K562 (cell line): ENCODE data around the gene DIAPH3. TPM values are rescaled to one million over a fixed set of nuclear protein-coding genes. Genes with fewer than 3 reads are reported as not detected.

ENCODE experiments used
- ATAC-seq: fragments of 200-7000 bp; cut with Tn5 transposase; 3 replicates; pipeline ENCODE4 v1.9.1; 2020; ENCODE audit warnings: moderate library complexity
- BruUV-seq: library from RNA; stranded (reverse); fragments of 400-500 nt; replicated peaks from 2 replicates; lab custom pipeline; 2021; lab: Mats Ljungman, UMichigan
- CTCF ChIA-PET: fragments of 300-600 bp; formaldehyde crosslinking; extraction: SDS; loops from one replicate; lab custom pipeline; 2021; ENCODE audit warnings: low intra/inter-chr PET ratio; lab: Yijun Ruan, JAX
- POLR2A ChIA-PET: fragments of 300-600, 350-650 bp; sonication (Branson Sonifier 250); formaldehyde crosslinking; extraction: SDS; loops from one replicate; lab custom pipeline; 2021; ENCODE audit warnings: antibody characterized with exemption, inconsistent platforms; lab: Yijun Ruan, JAX
- DNase-seq, 4 experiments: peaks; one replicate each; pipeline versions ENCODE4 v3.0.0 to v3.0.0-alpha.2; 2011 to 2018; ENCODE audit warnings: low spot score in 3 of 4, mixed read lengths in 3 of 4; ENCODE audit errors: extremely low read depth in 1 of 4
- FAIRE-seq: peaks from 2 replicates; lab custom pipeline; 2011; peaks lifted over from hg19 to GRCh38; lab: Jason Lieb, UNC
- H2AFZ ChIP-seq: 2 replicates; pipeline ENCODE4 v1.6.0; 2011; ENCODE audit warnings: low read depth, low read length, control low read depth, inconsistent platforms
- H3K27ac ChIP-seq: fragments of 200-600 bp; 3 replicates; pipeline ENCODE4 v1.8.0; 2011; ENCODE audit warnings: low read depth, mild to moderate bottlenecking, control low read depth, inconsistent platforms, low read length, moderate library complexity, mixed read lengths; ENCODE audit errors: extremely low read depth
- H3K27me3 ChIP-seq, 2 experiments: fragments of 300-600 bp in 1 of 2; 2 replicates in 1 of 2; 3 replicates in 1 of 2; pipeline versions ENCODE4 v1.6.0 to v1.8.0; 2011; ENCODE audit warnings: inconsistent platforms in 2 of 2, low read length in 2 of 2, mild to moderate bottlenecking in 1 of 2, mixed read lengths in 1 of 2, moderate library complexity in 1 of 2; ENCODE audit not compliant: control insufficient read depth in 2 of 2, insufficient read depth in 2 of 2
- H3K36me3 ChIP-seq: fragments of 300-600 bp; 3 replicates; pipeline ENCODE4 v1.8.0; 2011; ENCODE audit warnings: mild to moderate bottlenecking, low read length, inconsistent platforms; ENCODE audit not compliant: control insufficient read depth, insufficient read depth
- H3K4me1 ChIP-seq, 2 experiments: fragments of 200-600 bp in 1 of 2; replicated peaks in 1 of 2; 2 replicates in 1 of 2; 3 replicates in 1 of 2; pipeline versions ENCODE4 v1.5.1 to v1.8.0; 2011; ENCODE audit warnings: inconsistent platforms in 2 of 2, low read length in 2 of 2, mild to moderate bottlenecking in 1 of 2, mixed read lengths in 1 of 2, moderate library complexity in 1 of 2; ENCODE audit not compliant: control insufficient read depth in 2 of 2, insufficient read depth in 2 of 2
- H3K4me2 ChIP-seq: 2 replicates; pipeline ENCODE4 v1.6.1; 2011; ENCODE audit warnings: low read length, control low read depth, inconsistent platforms, mixed read lengths; ENCODE audit not compliant: insufficient read depth
- H3K4me3 ChIP-seq: fragments of 200-600 bp; sonication (generic), shearing (Covaris generic); 2 replicates; pipeline ENCODE4 v1.5.1; 2016; ENCODE audit warnings: control low read depth, inconsistent platforms
- H3K79me2 ChIP-seq: fragments of 200-600 bp; 3 replicates; pipeline ENCODE4 v1.8.0; 2011; ENCODE audit warnings: low read length, inconsistent platforms; ENCODE audit not compliant: control insufficient read depth, insufficient read depth
- H3K9ac ChIP-seq, 2 experiments: 2 replicates each; pipeline versions ENCODE4 v1.6.0 to v1.6.1; 2011; ENCODE audit warnings: low read depth in 2 of 2, low read length in 2 of 2, control low read depth in 1 of 2, inconsistent platforms in 1 of 2, mild to moderate bottlenecking in 1 of 2, mixed read lengths in 1 of 2; ENCODE audit not compliant: insufficient read depth in 1 of 2
- H3K9me1 ChIP-seq: one replicate; pipeline ENCODE4 v1.6.0; 2011; ENCODE audit warnings: inconsistent platforms, mild to moderate bottlenecking, low read length, moderate library complexity; ENCODE audit not compliant: control insufficient read depth, insufficient read depth
- H3K9me3 ChIP-seq: replicated peaks from 2 replicates; pipeline ENCODE4 v1.5.1; 2011; ENCODE audit warnings: low read depth, low read length, inconsistent platforms; ENCODE audit not compliant: control insufficient read depth, insufficient read depth
- H4K20me1 ChIP-seq: replicated peaks from 2 replicates; pipeline ENCODE4 v1.6.1; 2011; ENCODE audit warnings: low read length, inconsistent platforms, mixed read lengths; ENCODE audit not compliant: control insufficient read depth, insufficient read depth
- AFF4 ChIP-seq: sonication (generic); formaldehyde crosslinking; IDR thresholded peaks from 2 replicates; pipeline ENCODE4 v1.8.0; 2023; ENCODE audit warnings: mild to moderate bottlenecking, missing genetic modification reagents
- ATF2 ChIP-seq: sonication (generic); formaldehyde crosslinking; IDR thresholded peaks from 2 replicates; pipeline ENCODE4 v1.8.1; 2022; ENCODE audit warnings: missing genetic modification reagents
- BHLHE40 ChIP-seq: IDR thresholded peaks from 2 replicates; pipeline ENCODE4 v1.6.1; 2011; ENCODE audit warnings: low read length, improper control_type of control experiment
- CLOCK ChIP-seq: fragments of 250-450 bp; sonication (Bioruptor Pico); IDR thresholded peaks from 2 replicates; pipeline ENCODE4 v1.4.0; 2020; ENCODE audit warnings: mild to moderate bottlenecking, moderate library complexity, borderline replicate concordance
- E2F4 ChIP-seq: sonication (generic); formaldehyde crosslinking; IDR thresholded peaks from 2 replicates; pipeline ENCODE4 v1.8.0; 2022; ENCODE audit warnings: mild to moderate bottlenecking, low read depth, missing genetic modification reagents
- ELK3 ChIP-seq: fragments of 450-650 bp; formaldehyde crosslinking; IDR thresholded peaks from 2 replicates; pipeline ENCODE4 v1.4.0; 2020; ENCODE audit warnings: mild to moderate bottlenecking
- GATAD2A ChIP-seq: fragments of 450-650 bp; IDR thresholded peaks from 2 replicates; pipeline ENCODE4 v1.6.1; 2017
- HOXB6 ChIP-seq: fragments of 250-450 bp; sonication (Bioruptor Pico); IDR thresholded peaks from 2 replicates; pipeline ENCODE4 v1.5.1; 2022; ENCODE audit warnings: mild to moderate bottlenecking, borderline replicate concordance
- KLF10 ChIP-seq: fragments of 250-450 bp; sonication (Bioruptor Pico); IDR thresholded peaks from 2 replicates; pipeline ENCODE4 v1.6.1; 2021; ENCODE audit warnings: matching md5 sums
- MAFK ChIP-seq: IDR thresholded peaks from 2 replicates; pipeline ENCODE4 v1.6.1; 2011; ENCODE audit warnings: low read length, improper control_type of control experiment
- POLR3G ChIP-seq: IDR thresholded peaks from 2 replicates; pipeline ENCODE4 v1.6.1; 2011; ENCODE audit not compliant: insufficient read length, insufficient replicate concordance; ENCODE audit errors: extremely low read depth
- ZFP1 ChIP-seq: fragments of 450-650 bp; formaldehyde crosslinking; IDR thresholded peaks from 2 replicates; pipeline ENCODE4 v1.4.0; 2020; ENCODE audit warnings: mild to moderate bottlenecking, mixed read lengths
- ZNF165 ChIP-seq: fragments of 250-450 bp; sonication (Bioruptor Pico); IDR thresholded peaks from 2 replicates; pipeline ENCODE4 v1.4.0; 2020; ENCODE audit warnings: borderline replicate concordance
- ZNF184 ChIP-seq: sonication (generic); formaldehyde crosslinking; IDR thresholded peaks from 2 replicates; pipeline ENCODE4 v1.5.0; 2020; ENCODE audit warnings: missing genetic modification reagents
- in situ Hi-C: fragments of 300-500 bp; cut with MboI; formaldehyde crosslinking; loops from 4 replicates; pipeline ENCODE4 v1.15.0; 2018; ENCODE audit warnings: inconsistent platforms, mixed read lengths
- intact Hi-C: fragments of 100-400 bp; cut with micrococcal nuclease; formaldehyde crosslinking; loops from 2 replicates; pipeline ENCODE4 v1.14.2; 2022
- polyA plus RNA-seq, 8 experiments: library from polyadenylated mRNA; depleted of rRNA in 4 of 8; stranded (reverse) in 5 of 8; unstranded in 3 of 8; fragments of >200 nt; fragmentation: Nextera tagmentation in 2 of 8; fragmentation: Illumina TruSeq in 1 of 8; extraction: Ambion mirVana in 2 of 8; extraction: Trizol in 1 of 8; gene quantifications; 2 replicates each; pipeline versions ENCODE4 v1.2.1 to v1.2.3, GENCODE V29; 2011 to 2014; ENCODE audit warnings: inconsistent platforms in 1 of 8, missing spikeins in 1 of 8
- total RNA-seq, 7 experiments: library from RNA; depleted of rRNA in 6 of 7; stranded (reverse); fragments of >200 nt in 6 of 7; fragmentation: Illumina TruSeq in 2 of 7; extraction: Trizol in 2 of 7; gene quantifications; 2 replicates each; pipeline versions ENCODE4 v1.2.1 to v1.2.3, GENCODE V29; 2011 to 2021; ENCODE audit warnings: low replicate concordance in 1 of 7

Gene DIAPH3
- total and polyA plus RNA-seq, 9 of the 15 experiments (the other 6 are each of a cell fraction or from before 2014, with no cell fraction given), result 9.0 to 18.7 (median 14.7) TPM

GRCh38 chr13:59677430-59677829 is 486.3 kb downstream of the DIAPH3 start:
- in situ Hi-C loops (loop anchor here (10.0 kb wide), 1 partner anchor 657 kb away; no protein-coding TSS in a partner anchor), intact Hi-C loops (loop anchor here (5.0 kb wide), 1 partner anchor 285 kb away; no protein-coding TSS in a partner anchor)
- POLR2A ChIA-PET, result interaction anchor here (0.8 kb wide), 1 partner anchor 286 kb away, joined by 3 read pairs; no protein-coding TSS in a partner anchor
- TF ChIP-seq AFF4 (CRISPR knock-in tag), result no peak
- no peak for TF ChIP-seq CLOCK (CRISPR knock-in tag)
- TF ChIP-seq GATAD2A, result no peak
- TF ChIP-seq E2F4 (CRISPR knock-in tag), result no peak
- no peak for TF ChIP-seq ZFP1 (CRISPR knock-in tag)
- TF ChIP-seq ATF2 (CRISPR knock-in tag), result no peak
- TF ChIP-seq KLF10 (CRISPR knock-in tag), result no peak
- TF ChIP-seq ZNF184, result no peak
- no peak for TF ChIP-seq ELK3
- TF ChIP-seq ZNF165 (CRISPR knock-in tag), result no peak
- TF ChIP-seq HOXB6 (CRISPR knock-in tag), result no peak
- no peak for TF ChIP-seq MAFK
- no peak for TF ChIP-seq POLR3G
- no peak for TF ChIP-seq BHLHE40

More at GRCh38 chr13:59677430-59677829, 486.3 kb downstream of the DIAPH3 start:
- H3K9me1 ChIP-seq, result no peaks in the 10 kb centered on the region
- no peak overlapping the region for H3K27ac ChIP-seq
- DNase-seq (no peak), FAIRE-seq (no peak), ATAC-seq (no peak)
- no peaks in the 10 kb centered on the region for H3K9me3 ChIP-seq
- no TSS peak for BruUV-seq
- H3K4me1 ChIP-seq, result no peaks in the 10 kb centered on the region
- no peak overlapping the region for H3K4me2 ChIP-seq
- no peak overlapping the region for H3K4me3 ChIP-seq
- H3K79me2 ChIP-seq, result no peaks in the 10 kb centered on the region
- no peak overlapping the region for H2AFZ ChIP-seq
- no peaks in the 10 kb centered on the region for H3K36me3 ChIP-seq
- H4K20me1 ChIP-seq, result no peaks in the 10 kb centered on the region
- no peak overlapping the region for H3K9ac ChIP-seq
- CTCF ChIA-PET, result no interaction called here
- no peaks in the 10 kb centered on the region for H3K27me3 ChIP-seq
